ENCODE results near the gene NAAA.

DNA sequence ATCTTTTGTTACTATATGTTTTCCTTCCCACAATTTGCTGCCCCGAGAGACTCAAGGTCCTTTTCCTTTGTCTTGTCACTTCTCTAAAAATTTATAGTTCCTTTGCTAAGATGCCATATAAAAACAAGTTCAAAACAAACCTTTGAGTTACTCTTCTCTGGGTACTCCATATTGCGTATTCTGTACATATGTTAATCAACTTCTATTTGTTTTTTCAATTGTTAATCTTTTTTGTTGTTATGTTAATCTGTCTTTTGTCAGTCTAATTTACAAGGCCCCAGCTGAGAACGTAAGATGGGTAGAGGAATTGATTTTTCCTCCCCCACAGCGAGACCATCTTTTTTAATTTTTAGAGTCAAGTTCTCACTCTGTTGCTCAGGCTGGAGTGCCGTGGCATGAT lies 31.4 kb downstream of the NAAA start:
- no peak for TF ChIP-seq POLR2A (IDR thresholded peaks at IDR 0.05)
- TF ChIP-seq, protein P1, sequence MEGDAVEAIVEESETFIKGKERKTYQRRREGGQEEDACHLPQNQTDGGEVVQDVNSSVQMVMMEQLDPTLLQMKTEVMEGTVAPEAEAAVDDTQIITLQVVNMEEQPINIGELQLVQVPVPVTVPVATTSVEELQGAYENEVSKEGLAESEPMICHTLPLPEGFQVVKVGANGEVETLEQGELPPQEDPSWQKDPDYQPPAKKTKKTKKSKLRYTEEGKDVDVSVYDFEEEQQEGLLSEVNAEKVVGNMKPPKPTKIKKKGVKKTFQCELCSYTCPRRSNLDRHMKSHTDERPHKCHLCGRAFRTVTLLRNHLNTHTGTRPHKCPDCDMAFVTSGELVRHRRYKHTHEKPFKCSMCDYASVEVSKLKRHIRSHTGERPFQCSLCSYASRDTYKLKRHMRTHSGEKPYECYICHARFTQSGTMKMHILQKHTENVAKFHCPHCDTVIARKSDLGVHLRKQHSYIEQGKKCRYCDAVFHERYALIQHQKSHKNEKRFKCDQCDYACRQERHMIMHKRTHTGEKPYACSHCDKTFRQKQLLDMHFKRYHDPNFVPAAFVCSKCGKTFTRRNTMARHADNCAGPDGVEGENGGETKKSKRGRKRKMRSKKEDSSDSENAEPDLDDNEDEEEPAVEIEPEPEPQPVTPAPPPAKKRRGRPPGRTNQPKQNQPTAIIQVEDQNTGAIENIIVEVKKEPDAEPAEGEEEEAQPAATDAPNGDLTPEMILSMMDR (IDR thresholded peaks at IDR 0.05) = no peak
